Choroid plexus epithelial cell (primary cell): ENCODE data around the gene MYRIP.
"Not testable (repeated sequence)": the region's sequence is repeated elsewhere in the genome, so short reads cannot be mapped to it uniquely, and the experiment has no call there.

Source experiments
- DNase-seq: peaks from one replicate; pipeline ENCODE4 v3.0.0-alpha.2; 2010; ENCODE audit warnings: low read depth
- H3K4me3 ChIP-seq: 2 replicates; pipeline ENCODE4 v1.5.1; 2011; ENCODE audit warnings: low read depth, mild to moderate bottlenecking, control low read depth, low read length, moderate library complexity
- TF ChIP-seq, protein P1 (sequence below): conservative IDR thresholded peaks from 2 replicates; pipeline ENCODE4 v1.5.1; 2011; ENCODE audit warnings: low read depth, mild to moderate bottlenecking, control low read depth, inconsistent platforms, low read length, moderate library complexity

MYRIP gene

DNA sequence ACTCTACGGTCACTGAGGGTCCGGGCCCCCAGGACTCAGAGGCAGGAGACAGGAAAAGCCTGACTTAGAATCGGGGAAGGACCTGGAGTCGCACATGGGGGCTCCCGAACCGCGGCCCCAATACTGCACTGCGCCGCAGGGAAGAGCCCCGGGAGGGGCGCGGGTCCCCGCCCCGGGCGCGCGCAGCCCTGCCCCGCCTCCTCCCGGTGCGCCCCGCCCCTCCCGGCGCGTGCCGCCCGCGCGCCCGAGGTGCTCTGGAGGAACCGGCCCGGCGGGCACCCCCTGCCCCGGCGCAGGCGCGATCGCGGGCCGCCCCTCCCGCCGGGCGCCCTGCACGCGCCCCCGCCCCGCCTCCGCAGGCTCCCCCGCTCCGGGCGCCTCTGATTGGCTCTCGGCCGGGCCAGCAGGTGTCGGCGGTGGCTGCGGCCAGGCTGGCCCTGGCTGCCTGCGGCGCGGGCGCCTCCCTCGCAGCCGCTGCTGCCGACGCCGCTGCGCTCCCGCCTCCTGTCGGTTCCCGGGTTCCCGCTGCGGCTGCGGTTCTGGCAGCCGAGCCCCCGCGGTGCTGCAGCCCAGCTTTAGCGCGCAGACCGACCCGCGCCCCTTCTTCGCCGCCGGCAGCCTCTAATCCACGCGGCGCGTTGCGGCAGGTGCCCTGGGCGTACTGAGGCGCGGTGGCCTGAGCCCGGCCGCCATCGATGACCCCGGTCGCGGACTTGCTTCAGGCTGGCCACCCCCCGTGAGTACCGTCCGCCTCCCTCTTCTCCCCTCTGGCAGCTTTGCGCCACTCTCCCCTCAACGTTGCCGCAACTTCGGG lies at the start of gene MYRIP:
Gene MYRIP, plus strand, starts transcription at position 429 of the 814 bp plus-strand sequence. CDS start 91,208 bp downstream, outside the sequence.
- peak; percentile 13 for DNase-seq
- H3K4me3 ChIP-seq = no peak within 1 kb of the TSS

DNA sequence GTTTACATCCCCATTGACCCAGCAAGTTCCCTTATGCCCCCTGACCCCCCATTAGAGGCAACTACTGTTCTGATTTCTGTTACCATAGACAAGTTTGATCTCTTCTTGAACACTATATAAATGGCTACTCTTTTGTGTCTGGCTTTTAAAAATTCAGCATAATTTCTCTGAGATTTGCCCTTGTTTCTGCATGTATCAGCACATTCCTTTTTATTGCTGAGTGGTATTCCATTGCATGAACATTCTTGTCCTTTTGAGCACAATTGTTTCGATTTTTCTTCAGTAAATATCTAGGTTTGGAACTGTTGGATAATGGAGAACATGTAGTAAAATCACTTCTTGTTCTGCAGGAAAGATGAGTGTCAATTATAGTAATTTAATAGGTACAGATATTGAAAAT lies 49.1 kb upstream of the MYRIP start:
- DNase-seq = no peak
- TF ChIP-seq, protein P1, sequence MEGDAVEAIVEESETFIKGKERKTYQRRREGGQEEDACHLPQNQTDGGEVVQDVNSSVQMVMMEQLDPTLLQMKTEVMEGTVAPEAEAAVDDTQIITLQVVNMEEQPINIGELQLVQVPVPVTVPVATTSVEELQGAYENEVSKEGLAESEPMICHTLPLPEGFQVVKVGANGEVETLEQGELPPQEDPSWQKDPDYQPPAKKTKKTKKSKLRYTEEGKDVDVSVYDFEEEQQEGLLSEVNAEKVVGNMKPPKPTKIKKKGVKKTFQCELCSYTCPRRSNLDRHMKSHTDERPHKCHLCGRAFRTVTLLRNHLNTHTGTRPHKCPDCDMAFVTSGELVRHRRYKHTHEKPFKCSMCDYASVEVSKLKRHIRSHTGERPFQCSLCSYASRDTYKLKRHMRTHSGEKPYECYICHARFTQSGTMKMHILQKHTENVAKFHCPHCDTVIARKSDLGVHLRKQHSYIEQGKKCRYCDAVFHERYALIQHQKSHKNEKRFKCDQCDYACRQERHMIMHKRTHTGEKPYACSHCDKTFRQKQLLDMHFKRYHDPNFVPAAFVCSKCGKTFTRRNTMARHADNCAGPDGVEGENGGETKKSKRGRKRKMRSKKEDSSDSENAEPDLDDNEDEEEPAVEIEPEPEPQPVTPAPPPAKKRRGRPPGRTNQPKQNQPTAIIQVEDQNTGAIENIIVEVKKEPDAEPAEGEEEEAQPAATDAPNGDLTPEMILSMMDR = no peak
- no peak overlapping the region for H3K4me3 ChIP-seq

More for the DNA sequence above, at the start of gene MYRIP:
- TF ChIP-seq, protein P1 = no peak

DNA sequence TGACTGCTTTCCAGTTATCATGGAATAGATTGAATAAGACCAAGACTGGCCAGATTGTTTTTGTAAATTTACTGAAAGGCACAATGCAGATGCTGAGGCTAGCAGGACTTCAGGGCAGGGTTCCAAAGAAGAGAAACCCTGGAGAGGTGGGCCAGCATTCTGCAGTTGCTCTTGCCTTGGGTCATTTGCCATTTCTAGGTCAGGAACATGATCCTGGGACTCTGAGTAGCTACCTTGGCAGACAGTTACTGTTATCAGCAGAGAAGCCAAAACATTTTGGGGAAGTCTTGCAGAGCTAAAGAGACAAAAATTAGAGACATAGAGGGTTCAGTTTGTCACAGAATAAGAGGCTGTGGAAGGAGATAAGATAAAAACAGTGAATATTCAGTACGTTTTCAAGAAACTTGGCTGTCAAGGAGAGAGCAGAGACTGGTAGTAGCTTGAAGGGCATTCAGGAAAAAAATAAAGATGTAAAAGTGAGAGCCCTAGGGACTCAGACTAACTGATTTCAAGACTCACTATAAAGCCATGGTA lies 46.8 kb upstream of the MYRIP start:
- DNase-seq = no peak
- TF ChIP-seq, protein P1 = no peak
- no peak overlapping the region for H3K4me3 ChIP-seq

DNA sequence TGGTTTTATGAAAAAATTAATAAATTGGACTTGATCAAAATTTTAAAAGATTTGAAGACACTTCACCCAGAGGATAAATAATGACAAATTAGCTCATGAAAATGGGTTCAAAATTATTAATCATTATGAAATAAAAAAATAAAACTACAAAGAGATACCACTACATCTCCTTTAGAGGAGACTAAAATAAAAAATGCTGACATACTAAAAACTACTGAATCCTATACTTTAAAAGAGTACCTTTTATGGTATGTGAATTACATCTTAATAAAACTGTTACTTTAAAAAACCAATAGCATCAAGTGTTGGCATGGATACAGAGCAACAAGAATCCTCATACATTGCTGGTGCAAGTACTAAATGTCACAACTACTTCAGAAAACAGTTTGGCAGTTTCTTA lies 46.0 kb upstream of the MYRIP start:
- no peak overlapping the region for H3K4me3 ChIP-seq
- TF ChIP-seq, protein P1 = no peak
- DNase-seq = no peak

DNA sequence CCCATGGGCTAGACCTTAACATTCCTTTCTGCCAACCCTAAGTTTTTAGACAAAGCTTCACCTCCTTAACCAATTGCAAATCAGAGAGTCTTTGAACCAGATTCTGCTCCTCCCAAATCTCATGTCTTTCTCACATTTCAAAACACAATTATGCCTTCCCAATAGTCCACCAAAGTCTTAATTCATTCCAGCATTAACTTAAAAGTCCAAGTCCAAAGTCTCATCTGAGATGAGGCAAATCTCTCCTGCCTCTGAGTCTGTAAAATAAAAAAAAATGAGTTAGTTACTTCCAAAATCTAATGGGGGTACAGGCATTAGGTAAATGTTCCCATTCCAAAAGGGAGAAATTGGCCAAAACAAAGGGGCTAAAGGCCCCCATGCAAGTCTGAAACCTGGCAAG lies 43.8 kb upstream of the MYRIP start:
- DNase-seq = no peak
- TF ChIP-seq, protein P1 = no peak

DNA sequence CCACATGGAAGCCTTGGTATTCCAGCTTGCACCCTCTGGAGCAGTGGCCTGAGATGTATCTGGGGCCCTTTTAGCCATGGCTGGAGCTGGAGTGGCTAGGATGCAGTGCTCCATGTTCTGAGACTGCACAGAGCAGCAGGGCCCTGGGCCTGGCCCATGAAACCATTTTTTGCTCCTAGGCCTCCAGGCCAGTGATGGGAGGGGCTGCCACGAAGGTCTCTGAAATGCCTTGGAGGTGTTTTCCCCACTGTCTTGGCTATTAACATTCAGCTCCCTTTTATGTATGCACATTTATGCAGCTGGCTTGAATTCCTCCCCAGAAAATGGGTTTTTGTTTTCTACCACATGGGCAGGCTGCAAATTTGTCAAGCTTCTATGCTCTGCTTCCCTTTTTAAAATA lies 43.0 kb upstream of the MYRIP start:
- no peak for DNase-seq
- H3K4me3 ChIP-seq = no peak overlapping the region
- TF ChIP-seq, protein P1 = no peak

More for the DNA sequence above, 43.8 kb upstream of the MYRIP start:
- no peak overlapping the region for H3K4me3 ChIP-seq

DNA sequence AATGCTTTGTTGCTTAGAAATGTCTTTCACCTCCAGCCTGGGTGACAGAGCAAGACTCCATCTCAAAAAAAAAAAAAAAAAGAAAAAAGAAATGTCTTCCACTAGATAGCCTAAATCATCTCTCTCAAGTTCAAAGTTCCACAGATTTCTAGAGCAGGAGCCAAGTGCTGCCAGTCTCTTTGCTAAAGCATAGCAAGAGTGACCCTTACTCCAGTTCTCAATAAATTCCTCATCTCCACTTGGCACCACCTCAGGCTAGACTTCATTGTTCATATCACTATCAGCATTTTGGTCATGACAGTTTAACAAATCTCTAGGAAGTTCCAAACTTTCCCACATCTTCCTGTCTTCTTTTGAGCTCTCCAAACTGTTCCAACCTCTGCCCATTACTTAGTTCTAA lies 42.5 kb upstream of the MYRIP start:
- H3K4me3 ChIP-seq, DNase-seq: not testable (repeated sequence)

DNA sequence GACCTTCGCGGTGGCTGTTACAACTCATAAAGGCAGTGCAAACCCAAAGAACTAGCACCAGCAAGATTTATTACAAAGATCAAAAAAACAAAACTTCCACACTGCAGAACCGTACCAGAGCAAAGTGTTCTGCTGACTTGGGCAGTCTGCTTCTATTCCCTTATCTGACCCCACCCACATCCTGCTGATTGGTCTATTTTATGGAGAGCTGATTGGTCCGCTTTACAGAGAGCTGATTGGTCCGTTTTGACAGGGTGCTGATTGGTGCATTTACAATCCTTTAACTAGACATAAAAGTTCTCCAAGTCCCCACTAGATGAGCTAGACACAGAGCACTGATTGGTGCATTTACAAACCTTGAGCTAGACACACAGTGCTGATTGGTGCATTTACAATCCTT lies 31.2 kb upstream of the MYRIP start:
- H3K4me3 ChIP-seq, DNase-seq: not testable (repeated sequence)
